HG03108 (cell line): Measurements from ENCODE around the gene MYH15.
A peak's percentile ranks its signal among the peaks of the same experiment; 100 is the strongest.
"Not testable (repeated sequence)": the region's sequence is repeated elsewhere in the genome, so short reads cannot be mapped to it uniquely, and the experiment has no call there.

Experiments used
- ATAC-seq: cut with Tn5 transposase; IDR thresholded peaks from one replicate; pipeline ENCODE4 v1.9.1; 2021; ENCODE audit warnings: moderate library complexity; ENCODE audit not compliant: unreplicated experiment

The MYH15 gene

DNA sequence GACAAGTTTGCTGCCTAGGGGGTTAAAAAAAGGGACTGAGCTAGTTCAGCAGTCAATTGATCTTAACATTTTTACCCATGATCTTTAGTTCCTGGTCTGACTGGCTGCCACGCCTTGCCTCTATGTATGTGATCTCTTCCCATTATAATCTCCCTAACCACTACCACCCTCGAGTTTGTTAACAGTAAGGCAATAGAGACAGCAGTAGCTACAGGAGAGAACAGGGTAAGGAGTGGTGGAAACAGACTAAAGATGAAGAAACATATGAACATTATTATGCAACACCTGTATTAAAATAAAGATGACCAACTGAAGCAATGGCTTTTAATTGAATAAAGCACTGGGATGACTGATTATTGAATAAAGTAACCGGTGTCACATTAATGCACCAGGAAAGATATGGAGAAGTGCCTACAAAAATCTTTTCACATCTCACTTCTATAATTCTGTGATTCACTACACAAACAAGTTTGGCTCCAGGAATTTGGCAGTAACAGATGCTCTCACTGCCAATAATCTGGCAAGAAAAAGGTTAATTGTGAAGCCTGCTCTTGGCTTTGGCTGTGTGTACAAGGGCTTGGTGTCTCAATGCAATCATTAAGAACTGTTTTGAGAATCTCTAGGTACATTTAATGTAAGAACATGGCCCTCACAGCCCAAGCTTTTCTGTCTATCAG lies 118.3 kb downstream of the MYH15 start:
- ATAC-seq, result no peak

DNA sequence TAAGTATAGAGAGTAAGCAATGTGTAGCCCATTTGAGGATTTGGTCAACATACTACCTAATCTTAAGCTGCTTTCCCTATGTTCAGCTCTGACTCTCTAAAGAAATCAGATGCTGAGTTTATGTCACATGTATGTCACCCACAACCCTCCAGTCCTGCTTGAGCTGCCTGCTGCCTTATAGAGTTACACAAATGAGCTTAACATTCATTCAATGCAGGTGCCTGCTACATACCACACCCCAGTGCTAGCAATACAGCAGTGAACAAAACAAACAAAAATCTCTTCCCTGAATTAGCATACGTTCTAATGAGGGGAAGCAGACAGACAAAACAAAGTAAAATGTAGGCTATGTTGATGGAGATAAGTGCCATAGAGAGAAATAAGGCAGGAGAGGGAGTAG lies 121.0 kb downstream of the MYH15 start:
- no peak for ATAC-seq

DNA sequence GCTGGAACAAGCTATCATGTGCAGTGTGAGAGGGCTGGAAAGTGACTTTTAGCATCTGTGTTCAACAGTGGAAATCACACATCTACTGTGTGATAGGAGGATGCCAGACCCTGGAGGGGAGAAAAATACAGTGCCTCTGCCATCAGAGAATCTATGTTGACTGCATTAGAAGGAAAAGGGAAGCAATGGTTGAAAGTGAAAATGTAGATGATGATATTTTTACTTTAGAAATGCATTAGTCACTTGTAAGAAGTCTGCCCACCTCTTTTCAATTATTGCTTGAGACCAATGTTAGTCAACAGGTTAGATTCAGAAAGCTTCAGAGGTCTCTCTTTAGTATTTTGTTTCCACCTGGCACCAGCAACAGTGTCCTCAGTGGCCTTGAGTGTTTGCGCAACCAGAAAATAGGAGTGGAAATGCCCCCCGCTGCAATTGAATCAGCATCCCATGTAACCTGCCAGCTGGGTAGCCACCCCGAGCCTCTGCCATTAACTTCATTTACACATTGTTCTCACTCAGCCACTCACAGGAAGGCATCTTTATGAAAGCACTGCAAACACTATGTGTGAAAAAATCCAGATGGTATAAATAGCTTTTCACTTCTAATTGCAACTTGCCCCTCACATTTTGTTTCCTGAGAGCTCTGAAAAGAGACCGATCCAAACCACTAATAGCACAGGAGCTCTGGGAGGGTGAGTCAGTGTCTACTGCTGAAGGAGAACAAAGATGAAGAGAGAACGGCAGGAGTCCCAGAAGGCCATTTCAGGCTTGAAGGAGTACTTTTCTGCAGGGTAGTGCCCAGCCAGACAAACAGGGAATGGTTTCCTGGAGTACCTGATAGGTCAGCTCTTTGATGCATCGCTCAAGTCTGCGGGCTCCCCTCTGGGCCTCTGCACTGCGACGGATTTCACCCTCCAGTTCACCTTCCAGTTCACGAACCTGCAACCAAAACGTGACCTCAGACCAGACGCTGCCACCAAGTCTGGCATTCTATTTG lies 122.0 kb downstream of the MYH15 start:
- peak; percentile 75 for ATAC-seq

DNA sequence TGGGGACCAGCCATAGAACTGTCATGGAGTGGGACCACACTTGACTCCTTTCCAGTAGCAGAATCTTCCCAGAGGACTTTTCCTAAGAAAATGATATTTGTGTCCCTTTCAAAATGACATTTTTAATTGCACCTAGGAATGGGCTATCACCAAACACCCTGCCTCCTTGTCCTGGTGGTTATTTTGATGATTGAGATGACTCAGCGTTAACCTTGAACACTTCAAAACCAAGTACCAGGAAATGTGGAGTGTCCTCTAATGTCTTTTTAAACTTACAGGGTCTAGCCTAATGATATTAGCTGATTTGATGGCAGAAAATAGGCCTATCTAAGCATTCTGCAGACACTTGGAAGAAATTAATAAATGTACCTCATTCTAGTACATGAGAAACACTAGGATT lies 123.3 kb downstream of the MYH15 start:
- no peak for ATAC-seq

DNA sequence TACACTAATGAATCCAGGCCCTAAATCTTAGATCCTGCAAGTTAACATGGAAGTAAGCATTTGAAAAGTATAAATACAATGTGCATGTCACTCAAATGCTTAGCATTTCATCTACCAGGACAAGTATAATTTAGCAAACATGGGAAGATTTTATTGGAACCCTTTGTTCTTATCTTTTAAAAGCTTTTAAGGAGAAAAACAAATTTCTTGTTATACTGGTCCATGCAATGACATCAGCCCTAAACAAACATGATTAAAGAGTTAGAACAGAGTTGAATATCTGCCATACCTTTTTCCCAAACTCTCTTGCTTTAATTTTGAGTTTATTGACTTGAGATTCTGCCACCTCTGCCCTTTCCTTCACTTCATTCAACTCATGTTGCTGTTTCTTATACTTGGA lies 127.1 kb downstream of the MYH15 start:
- no peak for ATAC-seq

DNA sequence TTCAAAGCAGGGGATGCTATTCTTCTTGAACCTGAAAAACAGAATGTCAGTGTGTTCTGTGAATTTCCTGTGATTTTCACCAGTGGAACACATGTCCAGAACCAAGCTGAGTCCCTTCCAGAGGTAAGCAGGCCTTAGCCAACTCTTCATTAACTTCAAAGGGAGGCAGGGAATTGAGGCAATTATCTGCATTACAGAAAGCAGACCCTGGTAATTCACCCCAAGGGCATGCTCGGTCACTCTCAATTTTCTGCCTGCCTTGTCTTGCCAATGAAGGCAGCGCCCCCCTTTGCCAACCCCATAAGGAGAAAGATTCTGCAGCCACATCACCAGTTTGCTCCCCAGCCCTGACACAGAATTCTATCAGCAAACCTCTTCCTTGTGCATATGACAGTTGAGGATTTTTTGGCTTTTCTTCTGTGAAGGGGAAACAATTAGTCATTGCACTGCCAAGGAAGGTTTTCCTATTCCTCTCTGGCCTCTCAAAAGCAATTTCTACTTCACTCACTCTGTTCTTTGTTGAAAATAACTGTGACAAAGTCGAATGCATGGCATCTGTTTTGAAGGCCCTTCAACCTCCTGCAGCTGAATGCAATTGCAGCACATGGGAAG lies 128.8 kb downstream of the MYH15 start:
- no peak for ATAC-seq

DNA sequence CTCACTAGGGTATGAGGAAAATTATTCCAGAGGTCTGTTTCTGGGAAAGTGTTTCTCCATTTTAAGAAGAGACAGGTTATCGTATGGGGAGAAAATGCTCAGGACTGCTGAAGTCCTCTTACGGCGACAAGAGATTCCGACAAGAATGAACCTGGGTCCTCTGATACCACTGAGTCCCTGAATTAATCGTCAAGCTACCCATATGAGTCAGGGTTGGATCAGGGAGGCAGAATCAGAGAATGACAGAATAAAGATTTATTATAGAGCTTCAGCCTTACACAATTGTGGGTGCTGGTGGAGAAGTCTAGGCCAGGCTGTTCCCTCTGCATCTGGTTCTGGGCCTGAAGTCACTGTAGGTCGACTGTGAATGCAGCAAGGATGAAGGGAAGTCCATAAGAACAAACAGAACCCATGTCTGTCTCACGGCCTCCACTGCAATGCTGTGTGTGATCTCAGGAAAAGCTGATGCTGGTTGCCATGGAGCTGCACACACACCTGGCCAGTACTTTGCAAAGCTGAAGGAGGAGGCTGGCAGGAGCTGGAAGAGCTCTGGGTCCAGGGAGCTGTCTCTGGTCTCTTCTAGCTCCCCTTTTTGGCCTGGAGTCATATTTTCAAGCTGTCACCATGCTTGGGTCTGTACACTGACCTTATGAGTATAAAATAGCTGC lies 130.1 kb downstream of the MYH15 start:
- no peak for ATAC-seq

DNA sequence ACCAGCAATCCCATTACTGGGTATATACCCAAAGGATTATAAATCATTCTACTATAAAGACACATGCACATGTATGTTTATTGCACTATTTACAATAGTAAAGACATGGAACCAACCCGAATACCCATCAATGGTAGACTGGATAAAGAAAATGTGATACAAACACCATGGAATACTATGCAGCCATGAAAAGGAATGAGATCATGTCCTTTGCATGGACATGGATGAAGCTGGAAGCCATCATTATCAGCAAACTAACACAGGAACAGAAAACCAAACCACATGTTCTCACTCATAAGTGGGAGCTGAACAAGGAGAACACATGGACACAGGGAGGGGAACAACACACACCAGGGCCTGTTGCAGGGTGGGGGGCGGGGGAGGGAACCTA lies 131.4 kb downstream of the MYH15 start:
- not testable (repeated sequence) for ATAC-seq

DNA sequence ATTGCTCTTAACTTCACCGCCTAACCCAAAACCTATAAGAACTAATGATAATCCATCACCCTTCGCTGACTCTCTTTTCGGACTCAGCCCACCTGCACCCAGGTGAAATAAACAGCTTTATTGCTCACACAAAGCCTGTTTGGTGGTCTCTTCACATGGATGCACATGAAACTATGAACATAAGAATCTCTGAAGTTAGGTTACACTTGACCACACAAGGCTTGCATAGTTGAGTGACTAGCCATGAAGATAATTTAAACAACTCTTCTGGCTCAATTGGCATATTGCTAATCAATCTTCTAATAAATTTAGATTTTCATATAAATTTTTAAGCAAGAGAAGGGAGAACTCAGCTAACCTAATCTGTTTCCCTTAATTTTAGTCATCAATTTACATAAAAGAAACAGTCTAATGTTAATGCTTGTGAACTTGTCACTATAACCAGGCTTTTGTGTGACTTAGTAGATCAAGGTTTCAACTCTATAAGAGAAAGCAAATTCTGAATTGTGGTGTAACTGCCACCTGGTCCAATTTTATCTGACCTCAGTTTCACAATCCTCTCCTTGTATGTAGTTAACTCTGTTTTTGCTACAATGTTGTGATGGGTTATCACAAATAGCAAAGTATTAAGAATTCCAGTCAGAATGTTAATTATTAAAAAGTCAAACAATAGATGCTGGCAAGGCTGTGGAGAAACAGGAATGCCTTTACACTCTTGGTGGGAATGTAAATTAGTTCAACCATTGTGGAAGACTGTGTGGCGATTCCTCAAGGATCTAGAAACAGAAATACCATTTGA lies 132.0 kb downstream of the MYH15 start:
- ATAC-seq, result no peak

DNA sequence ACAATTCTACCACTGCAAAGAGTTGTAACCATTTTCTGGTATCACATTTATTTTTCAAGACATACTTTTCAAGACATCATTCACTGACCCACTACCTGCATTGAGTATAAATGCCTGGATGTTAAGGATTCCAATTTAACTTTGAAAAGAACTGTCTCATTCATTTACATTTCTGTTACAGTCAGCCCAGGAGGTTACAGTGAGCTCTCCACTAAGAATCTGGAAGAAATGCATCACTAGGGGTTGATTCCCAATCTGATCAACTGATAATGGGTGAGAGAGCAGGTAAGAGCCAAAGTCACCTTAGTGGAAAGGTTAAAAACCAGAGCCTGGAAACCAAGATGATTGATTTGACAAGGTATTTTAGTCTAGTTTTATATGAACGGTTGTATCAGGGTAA lies 133.0 kb downstream of the MYH15 start:
- no peak for ATAC-seq

DNA sequence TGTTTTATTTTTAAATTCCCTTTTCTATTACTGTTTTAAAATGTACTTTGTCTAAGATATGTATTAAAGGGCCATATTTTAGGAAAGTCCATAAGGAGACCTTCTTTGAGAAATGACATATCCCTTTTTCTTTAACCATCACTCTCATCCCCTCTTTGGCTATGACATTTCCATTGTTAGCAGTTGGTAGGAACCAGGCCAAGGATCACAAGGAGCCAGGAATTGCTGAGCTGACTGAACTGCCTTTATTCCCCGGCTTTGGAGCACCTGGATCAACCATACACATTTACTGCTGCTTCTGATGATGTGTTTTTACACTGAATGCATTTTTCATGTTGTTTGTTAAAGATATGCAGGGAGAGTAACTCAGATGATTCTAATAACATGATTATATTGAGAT lies 134.4 kb downstream of the MYH15 start:
- no peak for ATAC-seq

DNA sequence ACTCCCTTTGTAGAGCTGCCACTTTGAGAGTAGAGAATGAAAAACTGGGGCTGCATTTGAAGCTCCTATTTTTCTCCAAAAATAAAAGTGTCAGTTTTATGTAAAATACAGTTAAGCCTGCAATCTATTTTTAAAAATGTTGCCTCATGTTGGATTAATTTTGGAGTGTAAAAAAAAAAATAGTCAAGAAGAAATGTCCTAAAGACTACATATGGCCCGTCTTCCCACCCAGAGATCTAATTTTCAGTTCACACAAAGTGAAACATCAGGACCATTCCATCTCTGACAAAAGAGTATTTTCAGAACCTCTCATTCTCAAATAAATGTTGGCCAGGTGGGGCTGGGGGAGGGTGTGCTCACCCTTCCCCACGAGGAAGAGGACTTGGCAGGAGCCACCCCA lies 151.4 kb downstream of the MYH15 start:
- ATAC-seq, result no peak

DNA sequence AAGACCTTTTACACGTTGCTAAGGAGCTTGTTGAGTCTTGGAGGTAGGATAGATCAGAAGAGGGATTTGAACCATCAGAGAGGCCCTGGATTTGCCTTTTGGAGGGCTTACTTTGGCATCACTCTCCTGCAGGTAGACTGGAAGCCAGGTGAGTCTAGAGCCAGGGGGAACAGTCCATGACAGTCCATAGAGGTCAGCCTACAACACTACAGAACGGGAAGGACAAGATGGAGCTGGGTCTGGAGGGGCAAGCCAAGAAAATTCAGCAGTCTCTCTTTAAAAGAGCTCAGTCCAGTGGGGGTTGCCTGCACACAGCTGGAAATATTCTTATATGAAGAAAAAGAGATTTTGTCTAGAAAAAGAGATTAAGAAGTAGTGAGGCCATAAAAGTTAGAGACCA lies 153.4 kb downstream of the MYH15 start:
- no peak for ATAC-seq

DNA sequence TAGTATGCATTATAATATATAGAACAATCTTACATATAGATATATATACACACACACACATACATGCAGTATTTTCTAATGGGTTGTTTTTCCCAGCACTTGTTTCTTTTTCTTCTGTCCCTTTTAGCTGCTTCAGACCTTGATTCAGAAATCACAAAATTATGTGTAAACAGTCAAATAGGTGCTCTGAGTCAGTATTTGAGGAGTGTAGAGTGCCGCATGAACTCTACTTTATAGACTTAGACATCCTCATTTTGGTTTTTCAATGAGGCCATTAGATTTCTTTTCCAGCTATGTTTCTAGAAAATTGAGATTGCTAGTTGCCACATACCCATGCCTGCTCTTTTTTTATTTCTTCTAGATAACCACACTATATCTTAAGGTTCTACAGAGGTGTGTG lies 155.8 kb downstream of the MYH15 start:
- no peak for ATAC-seq

DNA sequence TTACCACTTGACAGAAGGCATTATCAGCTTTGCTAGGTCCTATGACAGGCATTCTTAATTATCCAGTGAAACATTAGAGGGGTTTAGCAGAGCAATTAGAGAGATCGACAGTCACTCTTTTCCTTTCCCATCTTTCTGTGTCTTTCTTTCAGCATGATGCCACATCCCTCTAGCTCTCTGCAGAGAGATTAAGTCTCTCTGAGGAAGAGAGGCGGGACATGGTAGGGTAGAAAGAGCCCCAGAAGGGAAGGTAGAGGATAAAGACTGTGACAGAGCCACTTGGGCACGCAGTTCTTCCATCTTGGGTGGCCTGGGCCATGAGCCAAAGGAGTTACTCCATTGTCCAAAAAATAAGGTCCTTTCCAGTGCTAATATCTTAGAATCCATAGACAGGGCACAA lies 158.2 kb downstream of the MYH15 start:
- ATAC-seq, result no peak

DNA sequence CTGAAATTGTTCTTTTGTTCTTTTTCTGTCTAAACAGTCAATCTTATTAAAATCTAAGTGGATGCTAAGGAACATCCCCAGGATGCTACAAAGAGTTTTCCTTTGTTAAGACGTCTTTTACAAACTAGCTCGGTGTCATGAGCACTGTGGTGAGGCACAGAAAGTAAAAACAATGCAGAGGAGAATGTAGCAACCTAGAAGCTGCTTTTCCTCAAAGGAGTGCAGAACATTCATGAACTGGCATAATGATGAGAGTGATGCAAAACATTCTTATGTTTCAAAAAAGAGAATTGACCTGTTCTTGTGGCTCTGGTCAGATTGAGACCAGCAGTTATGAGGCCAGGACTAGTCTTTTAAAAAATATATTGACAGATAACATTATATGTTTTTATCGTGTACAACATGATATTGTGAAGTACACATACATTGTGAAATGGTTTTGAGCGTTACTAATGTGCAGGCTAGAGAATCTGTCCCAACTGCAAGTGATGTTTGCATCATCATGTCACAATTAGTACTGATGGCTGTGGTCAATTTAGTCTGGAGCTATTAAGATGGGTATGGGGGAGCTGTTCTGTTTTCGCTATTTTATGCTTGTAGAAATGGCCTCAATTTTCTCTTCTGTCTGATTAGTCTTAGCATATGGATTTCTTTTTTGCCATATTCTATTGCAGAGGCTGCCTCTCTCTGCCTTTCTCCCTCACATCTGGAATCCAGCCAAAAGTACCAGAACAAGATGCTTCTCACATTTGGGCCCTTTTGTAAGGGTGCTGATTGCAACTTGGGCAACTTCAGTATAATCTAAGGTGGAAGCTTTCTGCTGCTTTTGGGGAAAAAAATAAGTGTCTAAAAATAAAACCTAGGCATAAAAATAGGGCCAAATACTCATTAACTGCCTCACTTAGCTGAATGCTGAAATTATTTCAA lies 163.8 kb downstream of the MYH15 start:
- ATAC-seq, result no peak

DNA sequence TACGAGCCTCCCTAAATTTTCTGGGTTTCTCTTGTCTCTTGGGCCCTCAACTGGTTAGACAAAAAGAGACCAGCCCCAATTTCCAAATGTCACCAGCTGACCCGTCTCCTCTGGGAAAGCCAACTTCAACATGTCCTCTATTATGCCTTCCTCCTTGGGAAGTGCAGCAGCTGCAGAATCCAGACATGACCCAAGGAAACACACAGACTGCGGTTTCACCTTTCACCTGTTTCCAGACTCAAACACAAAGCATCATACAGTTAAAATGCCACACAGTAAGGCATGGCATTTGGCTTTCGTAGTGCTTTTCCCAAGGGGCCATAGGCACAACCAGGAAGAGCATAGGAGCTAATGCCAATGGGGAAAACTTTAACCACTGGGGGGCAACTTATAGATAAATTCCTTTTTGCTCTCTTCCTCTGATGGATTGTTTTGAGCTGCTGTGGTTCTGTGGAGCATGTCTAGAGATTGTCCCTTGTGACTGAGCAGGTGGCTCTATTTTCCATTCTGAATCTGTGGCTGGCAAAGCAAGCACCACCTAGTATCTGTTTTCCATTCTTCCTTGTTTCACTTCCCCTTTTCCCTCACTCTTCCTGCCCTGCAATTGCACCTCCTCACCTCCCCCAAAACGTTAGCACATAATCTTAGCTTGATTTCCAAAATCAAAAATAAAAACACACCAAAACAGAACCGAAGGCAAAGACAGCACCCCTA lies 164.7 kb downstream of the MYH15 start:
- no peak for ATAC-seq

DNA sequence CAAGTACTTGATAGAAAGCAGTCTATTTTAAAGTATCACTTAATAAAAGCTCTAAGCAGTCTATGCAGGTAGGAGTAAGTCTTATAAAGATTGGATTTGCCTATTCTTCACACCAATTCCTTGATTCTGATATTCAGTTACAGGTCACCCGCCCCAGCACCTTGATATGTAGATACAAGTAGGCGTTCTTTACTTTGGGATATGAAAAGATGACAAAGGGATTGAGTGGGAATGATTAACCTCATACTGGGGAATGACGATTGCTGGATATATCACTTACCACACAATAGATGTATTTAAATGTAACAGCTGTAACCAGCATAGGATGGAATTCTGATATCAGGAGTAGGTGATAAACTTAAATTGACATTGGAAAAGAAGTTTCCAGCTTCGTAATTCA lies 166.9 kb downstream of the MYH15 start:
- ATAC-seq, result no peak
